Measurements from ENCODE around the gene REXO1.
"Not testable (repeated sequence)": the region's sequence is repeated elsewhere in the genome, so short reads cannot be mapped to it uniquely, and the experiment has no call there.

REXO1 gene

GRCh38 chr19:1813192-1814182 is 34.8 kb downstream of the REXO1 start:
- DNase-seq (ENCODE audit: low spot score) = no peak

- DNase-seq (ENCODE audit: low spot score) = peak; percentile 95
These were observed 35.7 kb downstream of the REXO1 start for GRCh38 chr19:1812426-1813191.

DNA sequence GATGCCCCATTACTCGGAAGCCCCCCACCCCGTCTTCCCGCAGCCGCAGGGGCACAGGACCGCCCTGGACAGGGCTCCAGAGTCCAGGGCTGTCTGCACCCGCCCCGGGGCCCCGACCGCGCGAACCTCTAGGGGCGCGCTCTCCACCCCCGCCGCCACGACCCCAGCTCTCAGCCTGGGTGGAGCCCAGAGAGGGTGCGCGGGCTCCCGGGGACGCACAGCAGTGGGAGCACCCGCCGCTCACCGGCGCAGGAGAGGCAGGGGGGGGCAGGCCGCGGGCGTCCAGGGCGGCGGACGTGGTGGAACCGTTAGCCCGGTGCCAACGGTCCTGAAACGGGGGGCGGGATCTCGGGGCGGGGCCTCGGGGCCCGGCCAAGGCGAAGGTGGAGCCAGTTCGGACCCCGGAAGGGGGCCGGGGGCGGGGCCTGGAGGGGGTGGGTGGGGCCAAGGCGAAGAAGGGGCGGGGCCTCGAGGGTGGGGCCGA is 36.3 kb downstream of the REXO1 start, which contains the start of gene ATP8B3:
Gene ATP8B3 (minus strand): TSS at position 335 of the 484 bp plus-strand sequence. CDS start 540 bp downstream, outside the sequence.
- DNase-seq (ENCODE audit: low spot score) = no peak

DNA sequence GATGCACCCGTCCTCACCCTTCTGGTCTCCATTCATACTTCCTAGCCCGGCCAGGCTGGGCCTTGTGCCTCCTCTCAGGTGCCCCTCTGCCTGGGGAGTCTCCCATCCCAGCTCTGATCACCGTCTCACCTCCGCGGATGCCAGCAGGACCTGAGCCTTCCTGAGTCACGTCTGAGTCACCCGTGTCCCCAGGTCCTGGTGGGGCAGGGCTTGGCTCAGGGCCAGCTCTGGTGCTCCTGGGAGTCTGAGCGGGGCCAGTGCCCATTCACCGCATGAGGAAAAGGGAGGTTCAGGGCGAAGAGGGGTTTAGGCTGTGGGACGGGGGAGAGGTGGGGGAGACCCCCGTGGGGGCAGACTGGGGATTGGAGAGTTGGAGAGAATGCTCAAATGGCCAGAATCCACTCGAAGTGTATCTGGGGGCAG is 36.8 kb downstream of the REXO1 start:
- no peak for DNase-seq (ENCODE audit: low spot score)

DNA sequence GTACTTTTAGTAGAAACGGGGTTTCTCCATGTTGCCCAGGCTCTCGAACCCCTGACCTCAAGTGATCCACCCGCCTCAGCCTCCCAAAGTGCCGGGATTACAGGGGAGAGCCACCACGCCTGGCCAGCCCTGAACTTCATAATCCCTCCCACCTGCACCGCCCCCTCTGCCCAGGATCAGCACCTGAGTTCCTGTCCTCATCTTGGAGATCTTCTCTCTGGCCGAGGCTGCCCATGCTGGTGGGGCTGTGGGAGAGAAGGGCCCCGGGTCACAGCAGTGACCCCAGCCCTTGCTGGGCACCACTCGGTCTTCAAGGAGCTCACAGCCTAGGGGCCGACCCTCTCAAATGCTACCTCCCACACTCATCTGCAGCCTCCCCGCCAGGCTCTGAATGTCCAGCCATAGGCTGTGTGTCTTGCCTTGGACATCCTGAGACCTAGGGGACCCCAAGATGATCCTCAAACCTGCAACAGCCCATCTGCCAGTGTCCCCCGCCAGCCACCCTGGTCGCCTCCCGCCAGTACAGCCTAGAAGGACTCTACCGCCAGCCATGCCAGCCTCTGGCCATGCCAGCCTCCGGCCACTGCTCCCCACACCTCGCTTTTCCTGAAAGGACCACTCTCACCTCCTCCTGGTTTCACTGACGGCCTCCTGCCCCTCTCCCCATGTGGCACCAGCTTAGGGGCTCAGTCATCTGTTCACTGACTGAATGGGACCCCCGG is 37.7 kb downstream of the REXO1 start:
- no peak for DNase-seq (ENCODE audit: low spot score)

- no peak for DNase-seq (ENCODE audit: low spot score)
These were observed 38.6 kb downstream of the REXO1 start for GRCh38 chr19:1809678-1810077.

GRCh38 chr19:1808395-1808731 is 39.9 kb downstream of the REXO1 start:
- DNase-seq (ENCODE audit: low spot score) = no peak

DNA sequence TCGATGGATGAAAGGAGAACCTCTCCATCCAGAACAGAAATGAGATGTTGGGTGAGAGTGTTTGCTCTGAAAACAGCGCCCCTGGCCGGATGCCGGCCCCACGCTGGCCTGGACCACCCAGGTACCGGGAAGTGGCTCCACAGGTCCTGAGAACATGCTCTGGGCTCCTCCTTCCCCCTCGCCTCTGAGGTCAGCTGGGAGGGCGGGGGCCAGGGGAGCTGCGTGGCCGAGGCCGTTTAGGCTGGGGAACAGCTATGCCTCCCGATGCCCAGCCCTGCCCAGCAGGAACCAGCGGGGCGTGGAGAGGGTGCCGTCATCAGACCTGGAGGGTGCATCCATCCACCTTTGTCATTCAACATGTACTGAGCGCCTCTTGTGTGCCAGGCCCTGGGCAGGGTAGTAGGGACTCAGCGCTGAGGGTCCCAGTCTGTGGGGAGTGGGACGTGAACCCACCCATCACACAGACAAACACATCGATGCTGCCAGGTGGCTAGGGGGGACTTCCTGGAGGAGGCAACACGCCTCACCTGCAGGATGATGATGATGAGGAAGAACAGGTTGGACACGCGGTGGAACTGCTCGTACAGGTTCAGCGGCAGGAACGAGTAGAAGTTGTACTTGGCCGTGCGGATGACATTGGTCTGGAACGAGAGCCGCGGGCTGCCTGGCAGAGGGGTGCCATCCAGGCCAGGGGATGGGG is 40.4 kb downstream of the REXO1 start:
- no peak for DNase-seq (ENCODE audit: low spot score)

DNA sequence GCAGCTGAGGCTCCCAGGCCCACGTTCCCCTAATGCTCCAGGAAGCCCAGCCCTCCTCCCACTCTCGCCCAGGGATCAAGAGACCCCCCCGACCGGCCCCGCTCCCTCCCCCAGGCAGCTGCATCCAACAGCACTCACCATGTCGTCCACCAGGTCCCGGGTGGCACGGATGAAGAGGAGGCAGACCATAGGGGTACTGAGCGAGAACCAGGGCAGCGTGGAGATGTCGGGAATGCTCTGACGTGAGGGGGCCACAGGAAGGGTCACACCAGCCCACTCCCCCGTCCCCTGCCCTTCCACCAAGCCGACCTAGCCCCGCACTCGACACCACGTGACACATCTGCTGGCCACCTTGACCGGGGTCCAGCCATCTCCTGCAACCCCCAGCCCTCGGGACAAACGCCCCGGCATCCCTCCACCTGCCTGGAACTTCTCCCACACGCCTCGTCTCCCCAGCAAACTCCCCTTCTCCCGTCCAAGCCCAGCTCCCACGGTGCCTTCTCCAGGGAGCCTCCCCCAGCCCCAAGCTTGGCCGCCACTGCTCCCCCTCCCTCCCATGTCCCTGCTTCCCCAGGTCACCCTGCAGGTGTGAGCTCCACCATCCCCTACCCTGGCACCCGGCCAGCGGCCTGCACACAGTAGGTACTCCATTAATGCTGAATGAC is 41.1 kb downstream of the REXO1 start:
- DNase-seq (ENCODE audit: low spot score) = no peak

DNA sequence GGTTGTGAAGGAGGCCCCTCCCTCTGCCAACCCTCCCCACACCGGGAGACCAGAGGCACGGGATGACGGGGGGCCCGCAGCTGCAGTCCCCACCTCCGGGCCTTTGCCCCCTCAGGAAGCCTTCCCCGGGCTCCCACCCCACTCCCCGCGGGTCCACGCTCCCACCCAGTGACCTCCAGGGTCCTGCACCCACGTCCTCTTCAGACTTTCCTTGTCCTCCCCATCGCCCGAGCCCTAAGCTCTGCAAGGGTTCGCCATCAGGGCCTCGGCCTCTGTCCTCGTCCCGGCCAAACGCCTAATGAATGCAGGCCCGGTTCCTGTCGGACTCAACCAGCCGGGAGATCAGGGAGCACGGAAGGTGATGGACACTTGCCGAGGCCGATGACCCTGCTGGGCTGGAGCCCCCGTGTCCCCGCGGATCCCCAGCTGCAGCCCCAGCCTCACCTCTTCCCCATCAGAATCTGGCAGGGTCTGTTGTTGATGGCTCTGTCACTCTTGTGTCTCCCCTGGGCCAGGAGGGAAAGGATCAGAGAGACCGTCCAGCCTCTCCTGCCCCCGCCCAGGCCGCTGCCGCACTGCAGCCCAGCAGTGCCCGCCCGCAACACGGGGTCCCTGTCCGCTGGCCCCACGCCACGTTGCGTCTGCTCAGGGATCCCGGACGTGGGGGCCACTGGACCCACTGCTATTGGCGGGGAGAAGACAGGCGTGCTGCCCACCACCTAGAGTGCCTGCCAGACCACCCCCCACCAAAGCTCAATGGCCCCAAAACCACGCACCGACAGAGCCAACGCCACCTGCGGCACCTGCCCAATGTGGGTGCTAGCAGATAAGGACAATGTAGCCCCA is 41.9 kb downstream of the REXO1 start:
- DNase-seq (ENCODE audit: low spot score) = no peak

- DNase-seq (ENCODE audit: low spot score) = no peak
These were observed 42.7 kb downstream of the REXO1 start for GRCh38 chr19:1805401-1806183.

- no peak for DNase-seq (ENCODE audit: low spot score)
These were observed 43.4 kb downstream of the REXO1 start for GRCh38 chr19:1804858-1805257.

GRCh38 chr19:1799695-1800342 is 48.5 kb downstream of the REXO1 start:
- DNase-seq (ENCODE audit: low spot score) = no peak

- DNase-seq (ENCODE audit: low spot score) = not testable (repeated sequence)
These were observed 51.0 kb downstream of the REXO1 start for GRCh38 chr19:1797313-1797712.

DNA sequence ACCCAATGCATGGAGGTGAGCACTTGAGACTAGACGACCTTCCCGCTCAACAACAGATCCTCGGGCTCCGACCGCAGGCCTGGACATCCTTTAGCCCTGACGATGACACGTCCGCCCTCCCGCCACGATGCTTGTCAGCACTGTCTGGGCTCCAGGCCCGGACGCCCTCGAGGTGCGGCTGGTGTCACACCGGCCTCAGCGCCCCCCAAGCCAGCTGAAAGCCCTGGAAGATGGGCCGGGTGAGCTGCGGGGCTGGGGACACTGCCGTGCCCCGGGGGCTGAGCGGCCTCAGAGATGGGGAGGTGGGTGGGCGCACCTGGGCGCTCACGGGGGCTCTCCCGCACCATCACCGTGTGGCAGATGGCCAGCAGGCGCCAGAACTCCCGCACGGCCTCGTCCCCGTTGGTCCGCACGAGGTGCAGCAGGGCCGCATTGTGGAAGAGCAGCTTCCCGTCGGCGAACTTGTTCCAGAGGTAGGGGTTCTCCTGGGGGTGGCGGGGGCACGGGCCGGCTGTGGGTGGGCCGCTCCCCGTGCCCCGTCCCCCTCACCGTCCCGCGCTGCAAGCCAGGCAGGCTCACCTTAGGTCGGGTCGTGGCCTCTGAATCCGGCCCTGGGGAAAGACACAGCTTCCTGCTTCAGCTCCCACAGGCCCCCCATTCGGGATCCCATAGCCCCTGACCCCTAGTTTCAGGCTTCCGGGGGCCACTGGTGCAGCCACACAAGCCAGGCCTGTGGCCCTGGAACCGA is 51.7 kb downstream of the REXO1 start:
- DNase-seq (ENCODE audit: low spot score) = no peak

DNA sequence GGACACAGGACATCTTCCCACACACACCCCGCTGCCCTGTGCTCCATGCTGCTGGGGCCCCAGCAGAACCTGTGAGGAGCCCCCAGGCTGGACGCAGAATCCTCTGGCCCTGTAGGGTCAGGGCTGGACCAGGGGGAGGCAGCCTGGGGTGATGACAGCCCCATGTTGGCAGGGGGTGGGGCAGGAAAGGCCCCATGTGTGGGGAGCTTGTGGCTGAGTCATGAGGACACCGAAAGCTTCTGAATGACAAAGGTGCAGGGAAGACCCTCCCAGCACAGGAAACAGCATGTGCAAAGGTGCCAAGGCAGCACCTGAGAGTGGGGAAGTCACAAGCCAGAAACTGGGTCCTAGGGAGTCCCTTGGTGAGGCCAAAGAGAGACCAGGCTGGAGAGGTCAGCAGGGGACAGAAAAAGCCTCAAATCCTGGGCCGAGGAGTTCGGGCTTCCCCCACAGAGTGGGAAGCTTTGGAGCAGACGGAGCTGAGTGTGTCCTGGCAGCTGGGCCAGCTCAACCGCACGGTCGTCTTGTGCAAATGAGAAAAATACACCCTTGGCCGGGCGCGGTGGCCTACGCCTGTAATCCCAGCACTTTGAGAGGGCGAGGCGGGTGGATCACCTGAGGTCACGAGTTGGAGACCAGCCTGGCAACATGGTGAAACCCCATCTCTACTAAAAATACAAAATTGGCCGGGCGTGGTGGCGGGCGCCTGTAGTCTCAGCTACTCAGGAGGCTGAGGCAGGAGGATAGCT is 53.7 kb downstream of the REXO1 start:
- no peak for DNase-seq (ENCODE audit: low spot score)

DNA sequence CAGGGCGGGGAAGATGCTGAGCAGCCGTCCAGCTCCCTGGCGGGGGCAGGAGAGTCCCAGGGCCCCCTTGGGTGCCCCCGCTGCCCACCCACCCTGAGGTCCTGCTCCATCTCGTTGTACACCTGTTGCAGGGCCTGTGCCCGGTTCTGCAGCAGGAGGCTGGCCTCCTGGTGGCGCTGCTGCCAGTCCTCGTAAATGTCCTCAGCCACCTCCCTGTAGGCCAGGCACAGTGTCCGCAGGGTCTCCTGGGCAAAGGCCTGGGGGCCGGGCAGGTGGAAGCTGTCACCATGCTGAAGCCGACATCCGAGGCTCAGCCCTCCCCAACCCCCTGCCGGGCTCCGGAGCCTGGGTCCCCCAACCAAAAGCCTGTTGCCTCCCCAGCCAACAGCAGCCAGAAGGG is 56.4 kb downstream of the REXO1 start:
- DNase-seq (ENCODE audit: low spot score) = no peak

Measured in SK-N-DZ (cell line).